Sigmoid colon (tissue), 4 donors: ENCODE results near the gene PDGFRB.

ENCODE experiments used
- EP300 ChIP-seq, 4 donors: sonication (generic); formaldehyde crosslinking; IDR thresholded peaks; one replicate each; pipeline ENCODE4 v1.6.1; 2017; ENCODE audit warnings: antibody characterized with exemption in 4 of 4
- POLR2A ChIP-seq, 2 donors: fragments of 450-650 bp; IDR thresholded peaks; one replicate each; pipeline ENCODE4 v1.6.1; 2016; ENCODE audit warnings: antibody characterized with exemption in 2 of 2, mild to moderate bottlenecking in 2 of 2, moderate library complexity in 2 of 2
- POLR2AphosphoS5 ChIP-seq, 4 donors: sonication (generic); formaldehyde crosslinking; IDR thresholded peaks; one replicate each; pipeline ENCODE4 v1.6.1; 2017; ENCODE audit warnings: antibody characterized with exemption in 4 of 4
- TF ChIP-seq, protein P1 (sequence below), 4 experiments: fragments of 450-650 bp in 3 of 4; fragments of 200-600 bp in 1 of 4; IDR thresholded peaks; one replicate each; pipeline ENCODE4 v1.5.1; 2016 to 2019; ENCODE audit warnings: antibody characterized with exemption in 4 of 4, mild to moderate bottlenecking in 3 of 4, moderate library complexity in 2 of 4

DNA sequence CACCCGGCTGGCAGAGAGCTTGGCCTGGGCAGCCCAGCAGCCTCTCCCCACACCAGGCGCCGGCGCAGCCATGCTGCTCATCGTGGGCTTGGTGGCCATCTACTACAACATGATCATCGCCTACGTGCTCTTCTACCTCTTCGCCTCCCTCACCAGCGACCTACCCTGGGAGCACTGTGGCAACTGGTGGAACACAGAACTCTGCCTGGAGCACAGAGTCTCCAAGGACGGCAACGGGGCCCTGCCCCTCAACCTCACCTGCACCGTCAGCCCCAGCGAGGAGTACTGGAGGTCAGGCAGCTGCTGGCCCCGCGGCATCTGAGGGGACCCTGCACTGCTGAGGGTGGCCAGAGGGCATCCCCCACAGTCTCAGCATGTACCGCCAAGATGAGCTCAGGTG, 41.3 kb upstream of the PDGFRB start:
- TF ChIP-seq, protein P1, sequence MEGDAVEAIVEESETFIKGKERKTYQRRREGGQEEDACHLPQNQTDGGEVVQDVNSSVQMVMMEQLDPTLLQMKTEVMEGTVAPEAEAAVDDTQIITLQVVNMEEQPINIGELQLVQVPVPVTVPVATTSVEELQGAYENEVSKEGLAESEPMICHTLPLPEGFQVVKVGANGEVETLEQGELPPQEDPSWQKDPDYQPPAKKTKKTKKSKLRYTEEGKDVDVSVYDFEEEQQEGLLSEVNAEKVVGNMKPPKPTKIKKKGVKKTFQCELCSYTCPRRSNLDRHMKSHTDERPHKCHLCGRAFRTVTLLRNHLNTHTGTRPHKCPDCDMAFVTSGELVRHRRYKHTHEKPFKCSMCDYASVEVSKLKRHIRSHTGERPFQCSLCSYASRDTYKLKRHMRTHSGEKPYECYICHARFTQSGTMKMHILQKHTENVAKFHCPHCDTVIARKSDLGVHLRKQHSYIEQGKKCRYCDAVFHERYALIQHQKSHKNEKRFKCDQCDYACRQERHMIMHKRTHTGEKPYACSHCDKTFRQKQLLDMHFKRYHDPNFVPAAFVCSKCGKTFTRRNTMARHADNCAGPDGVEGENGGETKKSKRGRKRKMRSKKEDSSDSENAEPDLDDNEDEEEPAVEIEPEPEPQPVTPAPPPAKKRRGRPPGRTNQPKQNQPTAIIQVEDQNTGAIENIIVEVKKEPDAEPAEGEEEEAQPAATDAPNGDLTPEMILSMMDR (IDR thresholded peaks at IDR 0.05), result no peak
- TF ChIP-seq POLR2A (IDR thresholded peaks at IDR 0.05) (no peak), POLR2AphosphoS5 (IDR thresholded peaks at IDR 0.05) (no peak), EP300 (IDR thresholded peaks at IDR 0.05) (no peak)
